ENCODE data around the gene PNRC2.
"Not testable (repeated sequence)": the region's sequence is repeated elsewhere in the genome, so short reads cannot be mapped to it uniquely, and the experiment has no call there.

DNA sequence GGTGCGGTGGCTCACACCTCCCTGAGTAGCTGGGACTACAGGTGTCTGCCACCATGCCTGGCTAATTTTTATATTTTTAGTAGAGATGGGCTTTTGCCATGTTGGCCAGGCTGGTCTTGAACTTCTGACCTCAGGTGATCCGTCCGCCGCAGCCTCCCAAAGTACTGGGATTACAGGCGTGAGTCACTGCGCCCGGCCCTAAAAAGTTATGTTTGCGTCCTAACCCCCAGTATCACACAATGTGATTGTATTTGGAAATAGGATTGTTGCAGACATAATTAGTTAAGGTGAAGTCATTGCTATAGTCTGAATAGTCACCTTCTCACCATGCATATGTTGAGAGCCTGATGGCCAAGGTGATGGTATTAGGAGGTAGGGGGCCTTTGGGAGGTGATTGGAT is 53.2 kb downstream of the PNRC2 start:
- TF ChIP-seq, protein P1, sequence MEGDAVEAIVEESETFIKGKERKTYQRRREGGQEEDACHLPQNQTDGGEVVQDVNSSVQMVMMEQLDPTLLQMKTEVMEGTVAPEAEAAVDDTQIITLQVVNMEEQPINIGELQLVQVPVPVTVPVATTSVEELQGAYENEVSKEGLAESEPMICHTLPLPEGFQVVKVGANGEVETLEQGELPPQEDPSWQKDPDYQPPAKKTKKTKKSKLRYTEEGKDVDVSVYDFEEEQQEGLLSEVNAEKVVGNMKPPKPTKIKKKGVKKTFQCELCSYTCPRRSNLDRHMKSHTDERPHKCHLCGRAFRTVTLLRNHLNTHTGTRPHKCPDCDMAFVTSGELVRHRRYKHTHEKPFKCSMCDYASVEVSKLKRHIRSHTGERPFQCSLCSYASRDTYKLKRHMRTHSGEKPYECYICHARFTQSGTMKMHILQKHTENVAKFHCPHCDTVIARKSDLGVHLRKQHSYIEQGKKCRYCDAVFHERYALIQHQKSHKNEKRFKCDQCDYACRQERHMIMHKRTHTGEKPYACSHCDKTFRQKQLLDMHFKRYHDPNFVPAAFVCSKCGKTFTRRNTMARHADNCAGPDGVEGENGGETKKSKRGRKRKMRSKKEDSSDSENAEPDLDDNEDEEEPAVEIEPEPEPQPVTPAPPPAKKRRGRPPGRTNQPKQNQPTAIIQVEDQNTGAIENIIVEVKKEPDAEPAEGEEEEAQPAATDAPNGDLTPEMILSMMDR (IDR thresholded peaks at IDR 0.05), result not testable (repeated sequence)
- not testable (repeated sequence) for TF ChIP-seq POLR2A (IDR thresholded peaks at IDR 0.05)
